A549 (cell line): ENCODE measurements around the gene C1QTNF1. TPM values are rescaled to one million over a fixed set of nuclear protein-coding genes. Genes with fewer than 3 reads are reported as not detected.

Experiments
- ATAC-seq, 2 experiments: fragments of 200-7000 bp in 1 of 2; fragments of >200 bp in 1 of 2; cut with Nextera tagmentation in 1 of 2; cut with Tn5 transposase in 1 of 2; 3 replicates each; pipeline versions ENCODE4 v1.8.0 to v1.9.1; 2018 to 2020; ENCODE audit warnings: mild to moderate bottlenecking in 1 of 2, moderate library complexity in 1 of 2
- CTCF ChIA-PET: fragments of 300-600 bp; sonication (Branson Sonifier 250); formaldehyde crosslinking; extraction: SDS; loops from one replicate; lab custom pipeline; 2021; ENCODE audit warnings: antibody characterized with exemption, inconsistent platforms; lab: Yijun Ruan, JAX
- POLR2A ChIA-PET: fragments of 350-600 bp; formaldehyde crosslinking; extraction: SDS; loops from one replicate; lab custom pipeline; 2021; ENCODE audit warnings: antibody characterized with exemption, inconsistent platforms; lab: Yijun Ruan, JAX
- DNase-seq, 2 experiments: peaks; one replicate each; pipeline versions ENCODE4 v3.0.0 to v3.0.0-alpha.2; 2011 to 2016; ENCODE audit warnings: low read depth in 1 of 2, low spot score in 1 of 2
- FAIRE-seq: peaks from 2 replicates; lab custom pipeline; 2011; peaks lifted over from hg19 to GRCh38; lab: Jason Lieb, UNC
- H3K27ac ChIP-seq, 2 experiments: fragments of >200 bp; sonication (Bioruptor Twin); formaldehyde crosslinking; 3 replicates each; pipeline ENCODE4 v1.5.1; 2016 to 2017
- H3K4me1 ChIP-seq: fragments of >200 bp; sonication (Bioruptor Twin); formaldehyde crosslinking; 3 replicates; pipeline ENCODE4 v1.6.1; 2016
- H3K4me2 ChIP-seq: fragments of >200 bp; sonication (Bioruptor Twin); formaldehyde crosslinking; 3 replicates; pipeline ENCODE4 v1.6.1; 2016
- H3K4me3 ChIP-seq: fragments of >200 bp; sonication (Bioruptor Twin); formaldehyde crosslinking; 3 replicates; pipeline ENCODE4 v1.5.1; 2016
- H3K9me3 ChIP-seq: fragments of >200 bp; sonication (Bioruptor Twin); formaldehyde crosslinking; 3 replicates; pipeline ENCODE4 v1.6.1; 2016
- ATOH8 ChIP-seq: fragments of 250-450 bp; sonication (Bioruptor Pico); IDR thresholded peaks from 2 replicates; pipeline ENCODE4 v1.5.0; 2020; ENCODE audit warnings: low read depth, mild to moderate bottlenecking, moderate library complexity
- BCL3 ChIP-seq: fragments of >200 bp; sonication (Bioruptor Twin); formaldehyde crosslinking; IDR thresholded peaks from 3 replicates; pipeline ENCODE4 v1.6.1; 2016
- BHLHE40 ChIP-seq: IDR thresholded peaks from 2 replicates; pipeline ENCODE4 v1.6.1; 2012; ENCODE audit warnings: low read depth, low read length, inconsistent platforms
- CHD4 ChIP-seq: fragments of 200-600 bp; sonication (generic); IDR thresholded peaks from 2 replicates; pipeline ENCODE4 v1.6.1; 2016; ENCODE audit warnings: antibody characterized with exemption, mild to moderate bottlenecking, borderline replicate concordance
- E2F6 ChIP-seq: IDR thresholded peaks from 2 replicates; pipeline ENCODE4 v1.6.1; 2012; ENCODE audit warnings: low read depth, borderline replicate concordance
- FOSB ChIP-seq: fragments of 250-450 bp; sonication (Bioruptor Pico); IDR thresholded peaks from 2 replicates; pipeline ENCODE4 v1.5.0; 2020; ENCODE audit warnings: mild to moderate bottlenecking, moderate library complexity
- HDAC2 ChIP-seq: fragments of 200-600 bp; sonication (generic); IDR thresholded peaks from 2 replicates; pipeline ENCODE4 v1.6.1; 2016
- HMGXB4 ChIP-seq: fragments of 250-450 bp; sonication (Bioruptor Pico); IDR thresholded peaks from 2 replicates; pipeline ENCODE4 v1.5.0; 2021; ENCODE audit warnings: mild to moderate bottlenecking, moderate library complexity, borderline replicate concordance
- HOXA7 ChIP-seq: fragments of 250-450 bp; sonication (Bioruptor Pico); IDR thresholded peaks from 2 replicates; pipeline ENCODE4 v1.5.0; 2020; ENCODE audit warnings: mild to moderate bottlenecking, moderate library complexity
- HOXB13 ChIP-seq: fragments of 250-450 bp; sonication (Bioruptor Pico); IDR thresholded peaks from 2 replicates; pipeline ENCODE4 v1.5.0; 2020; ENCODE audit warnings: low read depth, mild to moderate bottlenecking, moderate library complexity
- HOXB5 ChIP-seq: fragments of 250-450 bp; sonication (Bioruptor Pico); IDR thresholded peaks from 2 replicates; pipeline ENCODE4 v1.5.0; 2020; ENCODE audit warnings: mild to moderate bottlenecking, moderate library complexity
- JUN ChIP-seq, 2 experiments: fragments of >200 bp; sonication (Bioruptor Twin); formaldehyde crosslinking; IDR thresholded peaks; 2 replicates in 1 of 2; 3 replicates in 1 of 2; pipeline ENCODE4 v1.6.1; 2016 to 2017
- KDM1A ChIP-seq: fragments of 200-600 bp; sonication (generic); IDR thresholded peaks from 2 replicates; pipeline ENCODE4 v1.6.1; 2016; ENCODE audit warnings: low read depth, mild to moderate bottlenecking
- KDM5A ChIP-seq: fragments of 200-600 bp; sonication (generic); IDR thresholded peaks from 2 replicates; pipeline ENCODE4 v1.6.1; 2016; ENCODE audit warnings: antibody characterized with exemption, mild to moderate bottlenecking
- MAX ChIP-seq: IDR thresholded peaks from 2 replicates; pipeline ENCODE4 v1.6.1; 2012
- NR3C1 ChIP-seq: fragments of >200 bp; sonication (Bioruptor Twin); formaldehyde crosslinking; IDR thresholded peaks from 3 replicates; pipeline ENCODE4 v1.6.1; 2017
- PBX3 ChIP-seq: IDR thresholded peaks from 2 replicates; pipeline ENCODE4 v1.6.1; 2012
- RAD21 ChIP-seq, 2 experiments: fragments of >200 bp in 1 of 2; sonication (Bioruptor Twin) in 1 of 2; formaldehyde crosslinking in 1 of 2; IDR thresholded peaks in 1 of 2; conservative IDR thresholded peaks in 1 of 2; 2 replicates in 1 of 2; 3 replicates in 1 of 2; pipeline ENCODE4 v1.6.1; 2012 to 2018; ENCODE audit warnings: inconsistent platforms in 1 of 2
- REST ChIP-seq: fragments of 200-600 bp; sonication (generic); IDR thresholded peaks from 2 replicates; pipeline ENCODE4 v1.6.1; 2016; ENCODE audit warnings: antibody characterized with exemption, mild to moderate bottlenecking, moderate library complexity
- SREBF2 ChIP-seq: fragments of 450-650 bp; IDR thresholded peaks from 2 replicates; pipeline ENCODE4 v1.6.1; 2014; ENCODE audit warnings: mild to moderate bottlenecking, moderate library complexity
- TP53 ChIP-seq: fragments of 250-450 bp; sonication (Bioruptor Pico); IDR thresholded peaks from 2 replicates; pipeline ENCODE4 v1.5.0; 2021; ENCODE audit warnings: mild to moderate bottlenecking, moderate library complexity
- ZC3H11A ChIP-seq: fragments of 450-650 bp; IDR thresholded peaks from 2 replicates; pipeline ENCODE4 v1.6.1; 2014; ENCODE audit warnings: antibody characterized with exemption, mild to moderate bottlenecking
- ZFP36 ChIP-seq: fragments of 450-650 bp; IDR thresholded peaks from 2 replicates; pipeline ENCODE4 v1.6.1; 2014; ENCODE audit warnings: borderline replicate concordance; ENCODE audit not compliant: partially characterized antibody
- ZSCAN20 ChIP-seq: fragments of 250-450 bp; sonication (Bioruptor Pico); IDR thresholded peaks from 2 replicates; pipeline ENCODE4 v1.8.0; 2022; ENCODE audit warnings: mild to moderate bottlenecking, moderate library complexity
- WGBS: methylation state at CpG from one replicate; pipeline ENCODE4 v1.1.6; 2017; ENCODE audit errors: missing lambda C conversion rate; 5-methylcytosine and 5-hydroxymethylcytosine counted together
- polyA plus RNA-seq, 4 experiments: library from polyadenylated mRNA; depleted of rRNA in 3 of 4; stranded (reverse); fragments of >200 nt; fragmentation: RNase III in 1 of 4; extraction: RNeasy Plus Mini Kit Qiagen cat#74134 plus additional on column Dnase treatment in 1 of 4; gene quantifications; 2 replicates in 3 of 4; 3 replicates in 1 of 4; pipeline ENCODE4 v1.2.3, GENCODE V29; 2011 to 2017

The C1QTNF1 gene
- polyA plus RNA-seq, 2 of the 4 experiments (the other 2 are of a cell fraction): 10.2 to 26.1 TPM

GRCh38 chr17:79023180-79023705, 726 bp upstream of the C1QTNF1 start:
- Histone ChIP-seq H3K27ac (peak overlapping the region; percentile 78 to 88), H3K9me3 (no peaks in the 10 kb centered on the region), H3K4me2 (peak overlapping the region; percentile 88), H3K4me3 (peak overlapping the region; percentile 63; the same call in 2 of the 3 replicates), H3K4me1 (peaks cover 48% of the 10 kb centered on the region)
- CTCF ChIA-PET: interaction anchor here (0.7 to 14.8 kb wide), 13 partner anchors 11 to 369 kb away, joined by 3 to 376 read pairs (median 4); no protein-coding TSS in a partner anchor
- no peak for ATAC-seq
- POLR2A ChIA-PET: no interaction called here
- no peak for FAIRE-seq
- WGBS: 93% methylated on average over 12 of the region's 12 CpGs
- DNase-seq: no peak
- TF ChIP-seq CHD4: no peak
- no peak for TF ChIP-seq MAX
- no peak for TF ChIP-seq KDM5A
- no peak for TF ChIP-seq JUN (IDR thresholded peaks at IDR 0.05)
- TF ChIP-seq HOXB13 (CRISPR knock-in tag): no peak
- TF ChIP-seq, all 56 proteins: peak for 0

- ATAC-seq (no peak), DNase-seq (no peak), FAIRE-seq (no peak)
- TF ChIP-seq HDAC2 (no peak), HOXA7 (CRISPR knock-in tag) (no peak), NR3C1 (no peak), REST (no peak), TP53 (CRISPR knock-in tag) (no peak), KDM1A (no peak), HMGXB4 (CRISPR knock-in tag) (no peak), ZSCAN20 (CRISPR knock-in tag) (no peak), ZC3H11A (no peak), ATOH8 (no peak), ZFP36 (no peak), PBX3 (no peak), SREBF2 (no peak), E2F6 (no peak), HOXB5 (CRISPR knock-in tag) (no peak), BHLHE40 (no peak), FOSB (CRISPR knock-in tag) (no peak), HOXB13 (CRISPR knock-in tag) (no peak), RAD21 (conservative IDR thresholded peaks at IDR 0.05 in 1 of 2, IDR thresholded peaks at IDR 0.05 in 1 of 2) (no peak), BCL3 (no peak)
- peaks cover 51% of the 10 kb centered on the region for H3K4me1 ChIP-seq
- H3K27ac ChIP-seq: peak overlapping the region; percentile 78 to 88
- ChIA-PET POLR2A (interaction anchor here (0.7 kb wide), 1 partner anchor 10 kb away, joined by 4 read pairs; no protein-coding TSS in a partner anchor), CTCF (interaction anchor here (0.6 to 18.2 kb wide), 13 partner anchors 9 to 684 kb away, joined by 3 to 376 read pairs (median 9); partner anchors contain the start of gene CANT1)
- H3K4me3 ChIP-seq: peak overlapping the region; percentile 63
- peak overlapping the region; percentile 88 for H3K4me2 ChIP-seq
- 82% methylated on average over 27 of the region's 31 CpGs for WGBS
- H3K9me3 ChIP-seq: no peaks in the 10 kb centered on the region
Measured at GRCh38 chr17:79024901-79025737, 1.1 kb downstream of the C1QTNF1 start.
